B cell (primary cell): ENCODE data around the gene MPZL1.

Source experiments
- CTCF ChIP-seq: fragments of 200-600 bp; IDR thresholded peaks from one replicate; pipeline ENCODE4 v1.8.0; 2022; ENCODE audit warnings: antibody characterized with exemption, mild to moderate bottlenecking
- EZH2 ChIP-seq: IDR thresholded peaks from 2 replicates; pipeline ENCODE4 v1.6.1; 2012; ENCODE audit warnings: borderline replicate concordance, low read depth, mild to moderate bottlenecking, moderate library complexity, low read length; ENCODE audit not compliant: insufficient read depth, poor library complexity, severe bottlenecking

GRCh38 chr1:167839009-167839408 is 117.2 kb downstream of the MPZL1 start:
- TF ChIP-seq CTCF (no peak), EZH2 (no peak)
